Spleen (tissue), 7 donors: Measurements from ENCODE around the gene TEX2.

Experiments
- CTCF ChIP-seq, 11 experiments: fragments of 200-600 bp in 7 of 11; fragments of 450-650 bp in 4 of 11; sonication (generic) in 4 of 11; IDR thresholded peaks in 8 of 11; conservative IDR thresholded peaks in 3 of 11; 1 replicate in 7 of 11; 2 replicates in 4 of 11; pipeline versions ENCODE4 v1.4.0 to v1.8.0; 2016 to 2021; ENCODE audit warnings: antibody characterized with exemption in 11 of 11, inconsistent platforms in 4 of 11, mild to moderate bottlenecking in 1 of 11
- POLR2A ChIP-seq, 3 donors: fragments of 450-650 bp; IDR thresholded peaks; one replicate each; pipeline ENCODE4 v1.5.1; 2017; ENCODE audit warnings: antibody characterized with exemption in 3 of 3, mild to moderate bottlenecking in 1 of 3
- donor health status: DM: no; HTN: no; CAD: no; lungs with moderate emphysema.
- donor health status: DM: no; HTN: no; CAD: no.
- donor health status: DM: no; HTN: no; CAD: no.

DNA sequence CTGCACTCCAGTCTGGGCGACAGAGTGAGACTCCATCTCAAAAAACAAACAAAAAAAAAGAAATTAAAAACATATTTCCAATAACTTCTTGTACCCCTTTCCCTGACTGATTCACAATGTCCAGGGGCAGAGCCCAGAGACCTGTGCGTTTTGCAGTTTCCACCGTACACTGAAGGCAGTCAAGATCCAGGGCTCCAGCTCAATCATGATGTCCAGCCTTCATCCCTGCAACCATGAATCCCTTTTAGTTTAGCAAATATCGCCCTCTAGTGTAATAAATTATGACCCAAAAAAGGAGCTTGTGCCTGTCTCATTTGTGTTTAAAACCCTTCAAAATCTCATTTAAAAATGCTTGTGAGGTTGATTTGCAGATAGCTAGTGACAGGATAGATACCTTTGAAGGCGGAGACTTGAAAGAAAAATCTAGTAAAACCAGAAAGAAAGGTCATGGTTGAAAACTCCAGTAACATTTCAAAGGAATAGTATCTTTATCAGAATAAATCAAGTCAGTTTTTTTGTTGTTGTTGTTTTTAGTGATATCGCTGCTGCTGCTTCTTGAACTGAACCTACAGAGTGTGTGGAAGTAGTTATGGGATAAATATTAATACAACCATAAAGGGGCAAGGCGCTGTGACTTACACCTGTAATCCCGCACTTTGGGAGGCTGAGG, 129.4 kb downstream of the TEX2 start:
- TF ChIP-seq CTCF (IDR thresholded peaks at IDR 0.05 in 8 of 11, conservative IDR thresholded peaks at IDR 0.05 in 3 of 11) (peak; percentile 60 to 84 (median 75)), POLR2A (IDR thresholded peaks at IDR 0.05) (no peak)
